Posterior vena cava (tissue), 2 donors: ENCODE measurements around the gene CCDC194. TPM values are rescaled to one million over a fixed set of nuclear protein-coding genes. Genes with fewer than 3 reads are reported as not detected.
A peak's percentile ranks its signal among the peaks of the same experiment; 100 is the strongest.

ENCODE experiments used
- DNase-seq: peaks from one replicate; pipeline ENCODE4 v3.0.0-alpha.2; 2020; ENCODE audit warnings: low spot score
- intact Hi-C, 2 donors: fragments of 100-400 bp; cut with DNase I; formaldehyde crosslinking; loops; one replicate each; pipeline versions ENCODE4 v1.14.1 to v1.14.2; 2022 to 2023
- long read RNA-seq, 2 donors: library from polyadenylated mRNA; unstranded; transcript quantifications; one replicate each; pipeline ENCODE4 v2.0.0, GENCODE V29; 2020 to 2021
- total RNA-seq, 2 donors: library from RNA; stranded (reverse); fragmentation: NEBNext Ultra II Directional; extraction: Animal tissue kit (Norgen Biotek cat#: 25700); gene quantifications; one replicate each; pipeline ENCODE4 v1.2.1, GENCODE V29; 2021
- donor health status: DM: yes; HTN: yes; CAD: no.
- donor health status: DM: yes; HTN: yes; CAD: no.

Gene CCDC194, protein sequence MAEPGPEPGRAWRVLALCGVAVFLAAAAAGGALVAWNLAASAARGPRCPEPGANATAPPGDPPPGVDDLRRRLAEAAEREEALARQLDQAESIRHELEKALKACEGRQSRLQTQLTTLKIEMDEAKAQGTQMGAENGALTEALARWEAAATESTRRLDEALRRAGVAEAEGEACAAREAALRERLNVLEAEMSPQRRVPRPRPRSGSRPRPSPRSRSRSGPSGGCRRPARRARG
- total RNA-seq = under 1 TPM in 1 of 2 donors, not detected in 1; 0.52 TPM
- long read RNA-seq, donor 1 = 0 reads
- long read RNA-seq, donor 2 = 0 reads

DNA sequence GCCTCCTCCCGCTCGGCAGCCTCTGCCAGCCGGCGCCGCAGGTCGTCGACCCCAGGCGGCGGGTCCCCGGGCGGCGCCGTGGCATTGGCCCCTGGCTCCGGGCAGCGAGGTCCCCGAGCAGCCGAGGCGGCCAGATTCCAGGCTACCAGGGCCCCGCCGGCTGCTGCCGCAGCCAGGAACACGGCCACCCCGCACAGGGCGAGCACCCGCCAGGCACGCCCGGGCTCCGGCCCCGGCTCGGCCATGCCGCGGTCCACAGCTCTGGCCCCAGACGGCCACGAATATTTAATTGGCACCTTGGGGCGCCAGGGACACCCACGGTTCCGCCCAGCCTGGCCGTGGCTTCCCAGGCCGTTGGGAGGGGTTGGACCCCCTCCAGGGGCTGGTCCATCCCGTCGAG is at the start of gene CCDC194:
Gene CCDC194 (minus strand): TSS at position 283 of the 400 bp plus-strand sequence. CDS start 38 bp downstream, at position 245.
- no peak for DNase-seq
- intact Hi-C loops = loop anchor here in 1 of 2 donors (5.0 kb wide), 1 partner anchor 52 kb away; no protein-coding TSS in a partner anchor

DNA sequence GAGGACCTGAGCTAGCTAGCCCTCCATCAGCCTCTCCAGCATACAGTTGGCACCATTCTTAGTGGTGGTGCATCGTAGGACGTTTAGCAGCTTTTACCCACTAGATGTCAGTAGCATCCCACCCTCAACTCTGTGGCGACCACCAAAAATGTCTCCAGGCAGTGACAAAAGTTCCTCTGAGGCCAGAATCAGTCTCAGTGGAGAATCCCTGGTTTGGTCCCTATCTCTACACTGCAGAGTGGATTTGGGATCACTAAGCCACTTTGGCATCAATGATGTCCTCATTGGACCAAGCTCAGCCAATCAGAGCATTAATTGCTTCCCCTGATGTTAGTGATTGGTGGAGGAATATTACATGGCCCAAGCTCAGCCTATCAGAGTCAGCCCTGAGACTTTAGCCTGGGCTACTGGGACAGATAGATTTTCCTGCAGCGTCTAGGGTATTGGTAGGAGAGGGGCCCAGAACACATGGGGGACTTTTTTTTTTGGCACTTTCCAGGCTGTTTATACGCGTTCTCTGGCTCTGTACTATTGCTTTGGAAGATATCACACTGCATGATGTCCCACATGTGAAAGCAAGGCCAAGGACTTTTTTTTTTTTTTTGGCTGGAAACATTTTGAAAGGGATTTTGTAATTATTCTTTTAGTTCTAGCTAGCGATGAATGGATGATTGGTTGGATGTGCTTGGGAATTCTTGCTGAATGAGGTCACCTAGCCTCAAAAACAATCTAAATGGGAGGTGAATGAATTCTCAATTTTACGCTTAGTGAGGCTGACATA is 47.4 kb upstream of the CCDC194 start:
- intact Hi-C loops = no loop called here

DNA sequence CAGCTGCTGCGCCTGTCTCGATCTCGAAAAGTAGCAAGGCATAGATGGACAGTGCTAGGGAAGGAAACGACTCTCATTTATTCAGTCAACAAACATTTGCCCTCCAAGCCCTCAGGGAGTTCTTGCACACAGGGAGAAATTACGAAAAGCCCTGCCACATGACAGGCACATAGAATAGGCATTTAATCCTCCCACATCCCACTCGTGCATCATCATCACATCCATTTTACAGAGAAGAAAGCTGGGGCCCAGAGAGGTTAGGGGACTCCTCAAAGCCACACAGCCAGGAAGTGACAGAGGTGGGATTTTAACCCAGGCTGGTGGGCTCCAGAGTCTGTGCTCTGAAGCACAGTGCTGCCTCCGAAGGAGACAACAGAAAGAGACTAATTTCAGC is 42.9 kb upstream of the CCDC194 start:
- intact Hi-C loops = no loop called here
- DNase-seq = no peak

More for the DNA sequence above, 47.4 kb upstream of the CCDC194 start:
- DNase-seq = no peak

DNA sequence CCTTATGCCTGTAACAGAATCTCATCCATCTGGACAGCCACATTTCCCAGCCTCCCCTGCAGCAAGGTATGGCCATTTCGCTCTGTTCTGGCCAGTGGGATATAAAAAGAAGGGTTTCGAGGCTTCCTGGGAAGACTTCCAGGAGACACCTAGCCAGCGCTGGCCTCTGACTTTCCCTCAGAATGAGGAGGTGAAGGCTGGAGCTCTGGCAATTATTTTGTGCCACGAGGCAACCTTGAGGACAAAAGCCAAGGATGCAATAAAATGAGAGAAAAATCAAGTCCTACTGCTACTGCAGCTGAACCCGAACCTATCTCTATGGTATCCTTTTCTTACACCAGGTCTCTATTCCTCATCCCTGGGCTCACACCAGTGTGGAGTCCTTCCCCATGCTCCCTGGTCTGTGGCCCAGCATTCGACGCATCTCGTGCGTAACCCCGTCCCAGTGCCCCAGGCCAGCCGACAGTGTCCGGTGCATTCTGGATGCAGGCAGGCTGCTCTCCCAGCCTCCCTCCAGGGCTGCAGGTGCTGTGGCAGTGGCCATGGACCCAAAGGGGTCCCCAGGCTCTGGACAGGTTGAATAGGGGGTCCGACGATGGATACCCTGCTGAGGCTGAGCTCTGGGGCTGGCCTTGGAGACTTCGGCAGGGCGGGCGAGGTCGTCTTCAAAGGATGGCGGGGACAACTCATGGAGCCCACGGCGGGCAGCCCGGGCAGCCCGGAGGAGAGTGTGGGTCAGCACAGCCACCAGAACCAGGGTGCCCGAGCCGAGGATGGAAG is 42.3 kb upstream of the CCDC194 start:
- no peak for DNase-seq
- intact Hi-C loops = no loop called here

DNA sequence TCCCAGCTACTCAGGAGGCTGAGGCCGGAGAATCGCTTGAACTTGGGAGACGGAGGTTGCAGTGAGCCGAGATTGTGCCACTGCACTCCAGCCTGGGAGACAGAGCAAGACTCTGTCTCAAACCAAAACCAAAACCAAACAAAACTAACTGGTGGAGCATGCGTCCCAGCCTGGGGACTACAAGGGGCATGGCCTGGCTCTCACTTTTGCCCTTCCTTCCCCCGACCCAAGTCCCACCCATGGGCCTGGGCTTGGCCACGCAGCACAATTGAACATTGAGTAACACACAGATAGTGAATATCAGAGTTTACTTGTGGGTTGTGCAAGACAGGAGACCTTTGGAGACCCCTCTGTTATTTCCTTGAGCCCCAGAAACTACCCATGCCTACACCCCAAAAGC is 41.2 kb upstream of the CCDC194 start:
- intact Hi-C loops = no loop called here
- no peak for DNase-seq

DNA sequence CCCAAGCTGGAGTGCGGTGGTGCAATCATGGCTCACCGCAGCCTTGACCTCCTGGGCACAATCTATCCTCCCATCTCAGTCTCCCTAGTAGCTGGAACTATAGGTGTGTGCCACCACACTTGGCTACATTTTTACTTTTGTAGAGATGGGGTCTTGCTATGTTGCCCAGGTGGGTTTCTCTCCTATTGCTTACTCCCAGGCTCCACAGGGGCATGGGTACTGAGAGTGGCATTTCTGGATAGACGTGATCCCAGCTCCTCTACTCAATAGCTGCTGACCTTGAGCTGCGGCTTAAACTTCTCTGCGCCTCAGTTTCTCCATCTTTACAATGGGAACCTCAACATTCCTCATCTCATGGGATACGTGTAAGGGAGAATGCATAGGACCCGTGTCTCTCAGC is 37.4 kb upstream of the CCDC194 start:
- DNase-seq = no peak
- intact Hi-C loops = no loop called here

DNA sequence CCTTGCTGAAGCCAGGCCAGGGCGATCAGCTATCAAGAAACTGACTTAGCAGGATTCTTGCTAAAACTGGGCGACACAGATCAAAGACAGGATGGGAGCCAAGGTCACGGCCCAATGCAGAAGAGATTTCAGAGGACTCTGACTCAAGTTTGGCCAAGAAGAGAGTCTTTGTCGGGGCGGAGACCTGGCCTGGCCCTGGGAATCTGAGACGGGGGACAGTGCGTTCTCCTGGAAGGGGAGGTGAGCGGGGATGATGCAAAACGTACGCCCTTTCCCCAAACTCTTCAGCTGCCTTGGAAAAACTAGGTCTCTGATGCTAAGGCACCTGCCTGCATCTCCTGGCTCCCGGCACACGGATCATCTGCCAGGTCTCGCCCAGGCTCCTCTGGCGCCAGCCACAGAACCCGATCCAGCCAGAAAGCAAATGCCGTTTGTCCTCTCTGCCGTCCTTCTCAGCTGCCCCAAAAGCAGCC is 35.7 kb upstream of the CCDC194 start:
- intact Hi-C loops = no loop called here
- no peak for DNase-seq

DNA sequence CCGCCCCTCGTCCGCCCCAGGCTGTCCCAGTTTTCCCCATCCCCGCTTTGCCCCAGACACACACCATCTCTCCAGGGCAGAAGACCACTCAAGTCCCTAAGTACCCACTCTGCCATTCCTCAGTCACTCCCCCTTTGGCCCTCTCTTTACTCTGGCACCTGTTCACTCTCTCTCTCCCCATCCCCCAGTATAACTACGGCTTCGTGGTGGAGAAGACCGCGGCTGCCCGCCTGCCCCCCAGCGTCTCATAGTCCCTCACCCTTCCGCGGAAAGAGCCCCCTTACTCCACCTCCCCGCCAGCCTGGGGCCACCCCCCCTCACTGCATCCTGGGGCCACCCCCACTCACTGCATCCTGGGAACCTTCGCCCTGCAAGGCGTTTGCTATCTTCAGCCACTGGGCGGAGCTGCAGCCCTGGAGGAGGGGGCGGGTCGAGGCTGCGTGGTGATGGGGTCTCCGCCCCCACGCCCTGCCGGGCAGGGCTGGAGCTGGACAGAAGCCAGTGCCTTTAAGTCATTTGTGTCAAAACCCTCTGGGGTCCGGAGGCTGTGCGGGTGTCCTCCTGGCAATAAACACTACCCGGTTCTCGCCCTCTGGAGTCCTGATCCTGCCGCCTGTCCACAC is 30.9 kb upstream of the CCDC194 start:
- no peak for DNase-seq
- intact Hi-C loops = no loop called here

DNA sequence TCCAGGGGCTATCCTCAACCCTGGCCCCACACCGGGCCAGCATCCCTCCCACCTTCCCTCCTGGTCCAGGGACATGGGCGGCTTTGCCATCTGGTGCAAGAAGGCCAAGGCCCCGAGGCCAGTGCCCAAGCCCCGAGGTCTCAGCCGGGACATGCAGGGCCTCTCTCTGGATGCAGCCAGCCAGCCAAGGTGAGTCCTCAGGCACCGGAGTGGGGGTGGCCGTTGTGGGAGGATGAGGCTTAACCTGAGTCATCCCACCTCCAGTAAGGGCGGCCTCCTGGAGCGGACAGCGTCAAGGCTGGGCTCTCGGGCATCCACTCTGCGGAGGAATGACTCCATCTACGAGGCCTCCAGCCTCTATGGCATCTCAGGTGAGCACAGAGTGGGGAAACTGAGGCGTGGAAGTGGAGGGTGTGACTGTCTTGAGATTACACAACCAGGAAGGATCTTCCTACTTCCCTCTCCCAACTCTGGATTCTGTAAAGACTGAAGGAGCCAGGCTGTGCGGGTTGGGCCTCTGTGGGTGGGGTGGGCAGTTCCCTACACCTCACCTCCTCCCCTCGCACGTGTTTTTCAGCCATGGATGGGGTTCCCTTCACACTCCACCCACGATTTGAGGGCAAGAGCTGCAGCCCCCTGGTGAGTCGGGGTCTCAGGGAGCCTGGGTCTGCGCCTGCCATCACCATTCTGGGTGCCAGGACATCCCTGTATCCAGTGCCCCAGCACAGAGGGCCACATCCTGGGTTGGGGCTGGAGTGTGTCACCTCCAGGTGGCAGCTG is 29.6 kb upstream of the CCDC194 start:
- DNase-seq = peak; percentile 82
- intact Hi-C loops = no loop called here

DNA sequence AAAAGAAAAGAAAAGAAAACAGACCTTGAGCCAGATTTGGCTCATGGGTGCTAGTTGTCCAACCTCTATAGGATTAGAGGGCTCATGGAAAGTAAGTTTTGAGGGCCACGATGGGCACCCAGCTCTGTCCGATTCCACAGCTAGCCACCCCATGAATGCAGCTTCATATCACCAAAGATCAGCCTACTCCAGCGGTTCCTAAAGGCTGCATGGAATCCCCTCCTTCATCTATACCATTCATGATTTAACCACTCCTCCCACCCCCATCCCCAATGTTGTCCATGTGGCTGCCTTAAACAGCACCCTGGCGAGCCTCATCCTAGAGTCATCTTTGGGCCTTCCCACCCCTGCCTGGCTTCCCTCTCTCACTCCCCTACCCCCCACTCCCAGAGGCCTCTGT is 27.9 kb upstream of the CCDC194 start:
- no peak for DNase-seq
- intact Hi-C loops = no loop called here

DNA sequence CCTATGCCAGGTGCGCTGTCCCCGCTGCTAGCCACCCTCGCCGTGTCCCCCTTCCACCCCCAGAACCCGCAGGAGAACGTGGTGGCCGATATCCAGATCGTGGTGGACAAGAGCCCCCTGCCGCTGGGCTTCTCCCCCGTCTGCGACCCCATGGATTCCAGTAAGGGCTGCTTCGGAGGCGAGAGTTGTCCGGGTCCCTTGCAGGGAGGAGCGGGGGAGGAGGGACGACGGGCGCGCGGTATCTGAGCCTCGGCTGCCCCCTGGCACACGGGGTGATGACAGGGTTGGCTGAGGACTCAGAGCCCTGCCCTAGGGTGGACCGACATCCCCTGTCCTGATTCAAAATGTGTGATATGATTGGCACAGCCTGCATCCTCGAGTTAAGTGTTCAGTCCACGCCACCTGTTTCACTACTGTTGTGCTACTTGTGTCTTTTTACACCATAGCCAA is 26.5 kb upstream of the CCDC194 start:
- DNase-seq = peak; percentile 82
- intact Hi-C loops = no loop called here

DNA sequence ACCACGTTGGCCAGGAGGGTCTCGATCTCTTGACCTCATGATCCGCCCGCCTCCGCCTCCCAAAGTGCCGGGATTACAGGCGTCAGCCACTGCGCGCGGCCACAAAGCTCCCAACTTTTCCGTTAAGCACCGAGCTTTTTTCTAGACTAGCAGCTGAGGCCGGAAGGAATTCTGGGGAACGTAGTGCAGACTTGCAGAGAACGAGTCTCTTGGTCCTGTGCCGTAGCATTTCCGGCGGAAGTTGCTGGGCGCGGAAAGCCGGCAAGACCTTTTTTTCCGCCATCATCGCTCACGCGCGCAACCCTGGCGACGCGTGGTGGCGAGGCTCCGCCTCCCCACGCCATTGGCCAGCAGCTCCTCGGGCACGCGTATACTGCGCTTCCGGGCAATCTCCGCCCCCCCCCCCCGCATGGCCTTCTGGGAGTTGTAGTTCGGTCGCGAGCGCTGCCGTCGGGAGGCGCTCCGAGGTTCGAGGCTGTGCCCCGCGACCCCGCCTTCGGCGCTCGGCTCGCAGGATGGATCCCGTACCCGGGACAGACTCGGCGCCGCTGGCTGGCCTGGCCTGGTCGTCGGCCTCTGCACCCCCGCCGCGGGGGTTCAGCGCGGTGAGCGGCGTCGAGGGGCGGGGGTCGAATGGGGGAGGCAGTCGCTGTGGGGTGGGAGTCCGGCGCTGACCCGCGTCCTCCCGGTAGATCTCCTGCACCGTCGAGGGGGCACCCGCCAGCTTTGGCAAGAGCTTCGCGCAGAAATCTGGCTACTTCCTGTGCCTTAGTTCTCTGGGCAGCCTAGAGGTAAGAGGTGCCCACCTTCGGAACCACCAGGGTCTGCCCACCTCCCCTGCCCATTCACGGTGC is 25.9 kb upstream of the CCDC194 start, which contains the start of gene MVB12A:
Gene MVB12A (plus strand): TSS at position 427 of the 854 bp plus-strand sequence. CDS start 89 bp downstream, at position 516.
- DNase-seq = peak; percentile 99
- intact Hi-C loops = no loop called here

DNA sequence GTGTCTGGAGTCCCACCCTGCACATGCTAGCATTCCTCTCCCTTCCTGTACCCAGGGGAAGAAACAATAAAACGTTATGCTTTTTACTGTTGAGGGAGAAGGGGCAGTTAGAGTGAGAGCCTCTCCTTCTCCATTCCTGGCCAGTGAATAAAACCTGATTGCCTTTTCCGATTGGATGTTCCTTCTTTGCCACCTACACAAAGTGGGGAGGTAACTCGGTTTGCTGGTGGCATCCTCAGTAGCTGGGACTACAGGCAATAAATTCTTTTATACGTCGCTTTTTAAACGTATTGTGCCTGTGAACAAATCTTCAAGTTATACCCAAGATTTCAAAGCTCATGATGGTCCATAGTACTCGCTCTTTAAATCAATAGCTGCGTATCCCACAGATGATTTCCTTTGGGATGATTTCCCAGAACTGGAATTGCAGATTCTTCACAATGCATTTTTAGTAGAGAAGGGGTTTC is 25.2 kb upstream of the CCDC194 start:
- intact Hi-C loops = no loop called here
- no peak for DNase-seq

DNA sequence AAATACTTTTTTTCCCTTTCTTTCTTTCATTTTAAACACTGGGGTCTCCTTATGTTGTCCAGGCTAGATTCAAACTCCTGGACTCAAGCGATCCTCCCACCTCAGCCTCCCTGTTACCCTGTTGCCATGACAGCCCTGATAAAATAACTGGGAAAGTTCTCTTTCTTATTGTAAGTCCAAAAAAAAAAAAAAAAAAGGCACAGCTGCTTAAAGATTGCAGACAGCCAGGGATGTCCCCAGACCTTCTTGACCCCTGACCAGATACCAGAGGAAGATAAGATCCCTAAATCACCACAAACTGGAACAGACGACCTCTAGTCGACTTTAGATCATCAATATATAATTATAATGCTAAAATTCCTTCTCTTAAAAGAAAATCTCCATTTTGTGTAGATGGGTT is 24.7 kb upstream of the CCDC194 start:
- no peak for DNase-seq
- intact Hi-C loops = no loop called here

DNA sequence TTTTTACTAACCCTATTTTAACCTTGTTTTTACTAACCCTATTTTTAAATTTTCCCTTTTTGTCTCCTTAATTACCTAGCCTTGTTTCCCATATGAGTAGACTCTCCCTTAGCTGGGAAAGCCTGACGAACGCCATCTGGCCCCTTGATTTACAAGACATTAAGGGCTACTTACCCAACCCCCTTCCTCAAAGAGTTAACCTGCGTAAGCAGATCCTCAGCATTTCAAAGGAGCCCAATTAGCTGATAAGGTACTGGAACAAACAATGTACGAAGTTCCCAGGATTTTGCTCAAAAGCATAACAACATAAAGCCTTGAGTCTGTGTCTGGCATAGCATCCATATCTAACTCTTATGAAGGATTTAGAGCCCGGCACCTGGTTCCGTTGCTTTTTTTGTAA is 21.1 kb upstream of the CCDC194 start:
- DNase-seq = no peak
- intact Hi-C loops = no loop called here

DNA sequence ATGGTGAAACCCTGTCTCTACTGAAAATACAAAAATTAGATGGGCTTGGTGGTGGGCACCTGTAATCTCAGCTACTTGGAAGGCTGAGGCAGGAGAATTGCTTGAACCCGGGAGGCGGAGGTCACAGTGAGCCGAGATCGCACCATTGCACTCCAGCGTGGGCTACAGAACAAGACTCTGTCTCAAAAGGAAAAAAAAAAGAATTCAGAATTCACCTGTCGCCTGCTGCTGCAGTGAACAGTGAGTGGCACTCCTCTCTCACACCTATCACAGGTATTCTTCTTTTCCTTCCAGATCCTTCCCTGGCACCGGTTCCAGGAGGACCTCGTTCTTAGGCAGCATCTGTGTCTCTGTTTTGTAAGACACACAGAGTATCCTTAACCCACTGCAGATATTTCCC is 20.1 kb upstream of the CCDC194 start:
- intact Hi-C loops = no loop called here
- DNase-seq = no peak

DNA sequence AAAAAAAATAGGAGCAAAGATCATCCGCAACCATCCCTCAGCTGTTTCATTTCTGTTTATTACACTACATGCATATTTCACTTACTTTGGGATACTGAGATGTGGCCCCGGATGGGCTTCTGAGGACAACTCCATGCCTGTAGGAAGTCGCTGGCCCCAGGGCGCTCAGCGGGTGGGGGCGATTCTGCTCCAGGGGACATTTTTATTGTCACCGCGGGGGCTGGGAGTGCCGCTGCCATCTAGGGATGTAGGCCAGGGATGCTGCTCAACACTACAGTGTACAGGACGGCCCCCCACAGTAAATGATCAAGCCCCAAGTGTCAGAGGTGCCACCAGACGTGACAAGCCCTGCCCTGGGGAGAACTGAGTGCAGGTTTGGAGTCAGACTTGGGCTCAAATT is 17.8 kb upstream of the CCDC194 start:
- no peak for DNase-seq

DNA sequence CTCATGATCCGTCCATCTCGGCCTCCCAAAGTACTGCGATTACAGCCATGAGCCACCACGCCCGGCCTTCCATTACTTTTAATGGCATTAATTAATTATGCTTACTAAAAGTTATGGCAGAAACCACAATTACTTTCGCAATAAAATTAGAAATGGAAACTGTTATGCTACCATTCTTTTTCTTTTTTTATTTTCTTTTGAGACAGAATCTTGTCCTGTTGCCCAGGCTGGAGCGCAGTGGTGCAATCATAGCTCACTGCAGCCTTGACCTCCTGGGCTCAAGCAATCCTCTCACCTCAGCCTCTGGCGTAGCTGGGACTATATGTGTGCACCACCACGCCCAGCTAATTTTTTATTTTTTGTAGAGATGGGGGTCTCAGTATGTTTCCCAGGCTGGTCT is 16.0 kb upstream of the CCDC194 start:
- DNase-seq = no peak
- intact Hi-C loops = no loop called here

More for the DNA sequence above, 17.8 kb upstream of the CCDC194 start:
- intact Hi-C loops = no loop called here
